GM12892 (cell line): ENCODE results near the gene STAB2.

Experiments
- DNase-seq: peaks from one replicate; pipeline ENCODE4 v3.0.0; 2011; ENCODE audit not compliant: insufficient read length
- FAIRE-seq: peaks from 2 replicates; lab custom pipeline; 2011; peaks lifted over from hg19 to GRCh38; lab: Jason Lieb, UNC
- POLR2A ChIP-seq: IDR thresholded peaks from 2 replicates; pipeline ENCODE4 v1.6.1; 2011; ENCODE audit warnings: low read depth, low read length, control low read depth
- POLR2AphosphoS5 ChIP-seq: IDR thresholded peaks from 2 replicates; pipeline ENCODE4 v1.6.1; 2011; ENCODE audit warnings: low read depth, low read length, control low read depth
- TAF1 ChIP-seq: IDR thresholded peaks from 2 replicates; pipeline ENCODE4 v1.6.1; 2011; ENCODE audit warnings: low read depth, mild to moderate bottlenecking, control low read depth, low read length, borderline replicate concordance

Gene STAB2

GRCh38 chr12:103679421-103680170, 92.5 kb downstream of the STAB2 start:
- DNase-seq (no peak), FAIRE-seq (no peak)
- TF ChIP-seq TAF1 = no peak
- TF ChIP-seq POLR2AphosphoS5 = no peak
- no peak for TF ChIP-seq POLR2A

GRCh38 chr12:103680591-103681141, 93.6 kb downstream of the STAB2 start:
- DNase-seq (no peak), FAIRE-seq (no peak)
- TF ChIP-seq POLR2A = no peak
- TF ChIP-seq POLR2AphosphoS5 = no peak
- no peak for TF ChIP-seq TAF1

GRCh38 chr12:103686026-103686425, 99.0 kb downstream of the STAB2 start:
- FAIRE-seq = no peak
- TF ChIP-seq TAF1 = no peak
- no peak for TF ChIP-seq POLR2AphosphoS5
- no peak for TF ChIP-seq POLR2A

GRCh38 chr12:103687253-103687652, 100.2 kb downstream of the STAB2 start:
- no peak for FAIRE-seq
- TF ChIP-seq TAF1 (no peak), POLR2AphosphoS5 (no peak), POLR2A (no peak)
- no peak for DNase-seq

More at GRCh38 chr12:103686026-103686425, 99.0 kb downstream of the STAB2 start:
- DNase-seq = no peak

- TF ChIP-seq TAF1 (no peak), POLR2A (no peak), POLR2AphosphoS5 (no peak)
- FAIRE-seq (no peak), DNase-seq (no peak)
These were observed 101.4 kb downstream of the STAB2 start for GRCh38 chr12:103688376-103689063.

- DNase-seq = no peak
- no peak for FAIRE-seq
These were observed 103.4 kb downstream of the STAB2 start for GRCh38 chr12:103690426-103690825.

GRCh38 chr12:103691063-103691462, 104.0 kb downstream of the STAB2 start:
- FAIRE-seq = no peak
- DNase-seq = no peak
- TF ChIP-seq POLR2A = no peak
- TF ChIP-seq TAF1 = no peak
- no peak for TF ChIP-seq POLR2AphosphoS5

More at GRCh38 chr12:103690426-103690825, 103.4 kb downstream of the STAB2 start:
- no peak for TF ChIP-seq POLR2AphosphoS5
- TF ChIP-seq POLR2A = no peak
- TF ChIP-seq TAF1 = no peak

GRCh38 chr12:103696101-103696500, 109.0 kb downstream of the STAB2 start:
- TF ChIP-seq POLR2A = no peak
- TF ChIP-seq POLR2AphosphoS5 = no peak
- no peak for TF ChIP-seq TAF1
- FAIRE-seq = no peak

GRCh38 chr12:103697971-103698751, 111.1 kb downstream of the STAB2 start:
- peak; percentile 9 for FAIRE-seq
- TF ChIP-seq POLR2AphosphoS5 (no peak), POLR2A (no peak), TAF1 (no peak)
- DNase-seq = no peak

More at GRCh38 chr12:103696101-103696500, 109.0 kb downstream of the STAB2 start:
- DNase-seq = no peak

GRCh38 chr12:103698752-103699560, 111.9 kb downstream of the STAB2 start:
- DNase-seq (no peak), FAIRE-seq (peak; percentile 70)
- TF ChIP-seq POLR2AphosphoS5 (no peak), POLR2A (no peak), TAF1 (no peak)

- TF ChIP-seq POLR2A (no peak), POLR2AphosphoS5 (no peak), TAF1 (no peak)
- FAIRE-seq (no peak), DNase-seq (no peak)
These were observed 118.0 kb downstream of the STAB2 start for GRCh38 chr12:103705098-103705497.
